ENCODE measurements around the gene KIF21A.

Gene KIF21A

DNA sequence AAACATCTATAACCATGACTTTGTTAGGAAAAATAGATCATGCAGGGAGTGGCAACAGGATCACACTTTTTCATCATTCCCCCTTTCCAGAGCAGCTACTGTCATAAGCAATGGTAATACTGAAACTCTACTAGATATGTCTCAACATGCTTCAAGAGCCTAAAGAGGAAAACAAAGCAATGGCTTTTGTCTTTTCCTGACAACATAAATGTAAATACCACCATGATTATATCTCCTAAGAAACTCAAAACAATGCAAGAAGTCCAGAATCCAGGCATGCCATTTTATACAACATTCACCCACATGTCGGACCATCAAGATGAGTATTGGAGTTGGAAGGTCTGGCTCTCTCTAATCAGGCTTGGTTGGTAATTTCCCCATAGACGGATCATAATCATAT lies 78.7 kb downstream of the KIF21A start:
- Mint-ChIP-seq H3K27me3 (no peaks in the 10 kb centered on the region), H3K4me3 (no peak overlapping the region), H3K4me1 (ENCODE audit: low read depth) (no peaks in the 10 kb centered on the region), H3K36me3 (ENCODE audit: low read depth) (no peaks in the 10 kb centered on the region), H3K27ac (no peak overlapping the region), H3K9me3 (no peaks in the 10 kb centered on the region)
- intact Hi-C loops (cut with micrococcal nuclease), result no loop called here

DNA sequence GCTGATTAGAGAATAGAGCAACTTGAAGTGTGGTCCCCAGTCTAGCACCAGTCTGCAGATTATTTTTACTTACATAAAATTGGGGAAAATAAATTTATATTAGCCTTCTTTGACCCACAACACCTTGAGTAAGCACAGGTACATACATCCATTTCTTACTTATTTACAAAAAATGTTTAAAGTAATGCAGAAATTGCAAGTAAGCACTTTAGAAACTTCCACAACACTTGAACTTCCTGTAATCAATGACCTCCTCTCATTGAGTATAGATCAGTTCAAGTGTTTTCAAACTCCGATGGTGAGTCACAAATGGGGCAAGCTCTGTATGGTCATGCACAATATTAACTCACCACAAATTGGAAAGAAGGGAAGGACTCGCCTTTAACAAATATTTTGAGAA lies 83.3 kb downstream of the KIF21A start:
- Mint-ChIP-seq H3K27me3 (no peaks in the 10 kb centered on the region), H3K27ac (no peak overlapping the region), H3K36me3 (ENCODE audit: low read depth) (no peaks in the 10 kb centered on the region), H3K4me3 (no peak overlapping the region), H3K4me1 (ENCODE audit: low read depth) (no peaks in the 10 kb centered on the region), H3K9me3 (no peaks in the 10 kb centered on the region)
- intact Hi-C loops (cut with micrococcal nuclease), result no loop called here

DNA sequence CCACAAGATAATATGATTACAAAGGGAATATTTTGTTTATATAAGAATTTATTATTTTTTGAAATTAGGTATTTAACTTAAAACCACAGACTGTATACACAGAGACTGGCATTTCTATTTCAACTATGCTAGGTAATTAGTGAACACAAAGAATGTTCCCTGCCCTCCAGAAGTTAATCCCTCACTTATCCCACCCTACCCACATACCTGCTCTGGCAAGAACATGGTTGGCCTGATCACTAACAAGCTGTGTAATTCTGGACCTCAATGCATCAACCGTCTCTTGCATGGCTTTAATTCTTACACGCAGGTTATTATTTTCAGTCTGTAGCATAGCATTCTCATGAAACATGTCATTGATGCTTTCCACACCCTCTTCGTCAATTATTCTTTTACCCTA lies 85.9 kb downstream of the KIF21A start:
- H3K4me3 Mint-ChIP-seq, result no peak overlapping the region
- H3K36me3 Mint-ChIP-seq (ENCODE audit: low read depth), result no peaks in the 10 kb centered on the region
- no peaks in the 10 kb centered on the region for H3K4me1 Mint-ChIP-seq (ENCODE audit: low read depth)
- H3K27ac Mint-ChIP-seq, result no peak overlapping the region
- no peaks in the 10 kb centered on the region for H3K27me3 Mint-ChIP-seq
- H3K9me3 Mint-ChIP-seq, result no peaks in the 10 kb centered on the region
- intact Hi-C loops (cut with micrococcal nuclease), result no loop called here

DNA sequence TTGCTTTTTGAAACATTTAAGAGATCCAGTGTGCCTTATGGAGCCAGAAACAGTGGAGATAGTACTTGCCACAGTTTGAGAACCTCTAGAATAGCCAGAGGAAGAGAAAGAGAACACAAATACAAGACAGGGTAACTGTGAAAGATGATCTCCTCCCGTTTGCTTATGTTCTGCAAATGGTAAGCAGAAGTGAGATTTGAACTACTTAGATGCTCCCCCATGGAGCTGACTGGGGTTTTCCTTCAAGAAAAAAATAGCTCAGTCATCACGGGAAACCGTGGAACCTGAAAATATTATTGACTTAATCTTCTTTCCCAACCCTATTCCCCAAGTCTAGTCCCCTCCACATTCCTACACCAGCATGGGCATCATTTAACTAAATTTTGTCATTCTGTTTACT lies 87.1 kb downstream of the KIF21A start:
- Mint-ChIP-seq H3K9me3 (no peaks in the 10 kb centered on the region), H3K36me3 (ENCODE audit: low read depth) (no peaks in the 10 kb centered on the region), H3K4me1 (ENCODE audit: low read depth) (no peaks in the 10 kb centered on the region), H3K27ac (no peak overlapping the region), H3K27me3 (no peaks in the 10 kb centered on the region), H3K4me3 (no peak overlapping the region)
- intact Hi-C loops (cut with micrococcal nuclease), result no loop called here

DNA sequence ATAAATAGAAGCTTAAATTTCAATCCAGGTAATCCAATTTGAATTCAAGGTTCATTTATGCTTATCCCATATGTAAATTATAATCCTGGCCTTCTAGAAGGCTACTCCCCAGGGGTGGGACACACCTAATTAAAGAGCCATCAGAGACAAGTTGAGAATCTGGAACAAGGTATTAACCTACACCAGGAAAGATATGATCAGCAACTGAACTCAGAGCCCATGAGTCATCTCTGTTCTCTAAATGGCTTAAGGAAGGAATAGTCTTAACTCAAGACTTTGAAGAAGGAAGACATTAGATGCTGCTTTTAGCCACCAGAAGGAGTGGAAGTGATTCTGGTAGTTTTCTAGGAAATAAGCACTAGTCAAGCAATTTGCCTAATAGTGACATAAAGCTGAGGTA lies 88.0 kb downstream of the KIF21A start:
- intact Hi-C loops (cut with micrococcal nuclease), result no loop called here
- Mint-ChIP-seq H3K27ac (no peak overlapping the region), H3K36me3 (ENCODE audit: low read depth) (no peaks in the 10 kb centered on the region), H3K4me3 (no peak overlapping the region), H3K4me1 (ENCODE audit: low read depth) (no peaks in the 10 kb centered on the region), H3K9me3 (no peaks in the 10 kb centered on the region), H3K27me3 (no peaks in the 10 kb centered on the region)

DNA sequence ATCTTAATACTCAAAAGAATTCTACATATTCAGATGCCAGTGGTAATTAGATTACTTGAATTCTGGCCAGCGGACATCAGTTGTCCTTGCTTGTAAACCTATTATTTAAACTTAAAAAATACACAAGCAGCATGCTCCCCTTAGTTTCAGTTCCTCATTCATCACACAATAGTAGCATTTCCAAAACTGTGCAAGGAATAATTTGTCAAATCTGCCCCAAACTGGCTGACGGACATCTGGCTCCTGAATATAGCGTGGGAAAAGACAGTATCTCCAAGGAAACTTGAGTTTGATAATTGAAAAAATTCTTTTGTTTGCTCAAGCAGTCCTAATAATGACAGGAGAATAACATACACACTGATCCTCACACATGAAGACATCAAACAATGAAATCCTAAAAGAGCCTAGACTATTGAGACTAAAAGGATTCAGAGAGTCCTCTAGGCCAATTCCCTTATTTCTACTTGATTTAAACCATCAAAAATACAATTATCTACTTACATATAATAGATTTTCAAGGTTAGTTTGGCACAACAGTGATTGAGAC lies 90.4 kb downstream of the KIF21A start:
- no peaks in the 10 kb centered on the region for H3K9me3 Mint-ChIP-seq
- H3K4me1 Mint-ChIP-seq (ENCODE audit: low read depth), result no peaks in the 10 kb centered on the region
- no peak overlapping the region for H3K4me3 Mint-ChIP-seq
- intact Hi-C loops (cut with micrococcal nuclease), result no loop called here
- no peaks in the 10 kb centered on the region for H3K27me3 Mint-ChIP-seq
- H3K36me3 Mint-ChIP-seq (ENCODE audit: low read depth), result no peaks in the 10 kb centered on the region
- H3K27ac Mint-ChIP-seq, result no peak overlapping the region

DNA sequence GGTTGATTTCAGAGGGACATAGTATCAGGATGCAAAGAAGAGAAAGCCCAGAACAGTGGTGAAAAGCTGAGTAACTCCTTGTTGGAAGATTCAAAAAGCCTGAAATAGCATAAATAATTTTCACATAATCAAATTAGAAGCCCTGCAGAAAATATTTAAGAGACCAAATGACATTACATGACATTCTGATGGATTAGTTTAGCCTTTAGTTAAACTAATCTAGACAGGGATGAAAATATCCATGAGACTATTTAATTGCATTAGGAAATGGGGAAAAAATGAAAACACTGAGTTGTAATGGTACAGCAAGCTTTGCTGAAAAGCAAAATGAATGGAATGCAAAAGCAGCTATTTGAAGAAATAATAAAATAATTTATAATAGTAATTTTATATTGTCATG lies 91.8 kb downstream of the KIF21A start:
- H3K4me3 Mint-ChIP-seq, result no peak overlapping the region
- H3K27me3 Mint-ChIP-seq, result no peaks in the 10 kb centered on the region
- no peaks in the 10 kb centered on the region for H3K9me3 Mint-ChIP-seq
- intact Hi-C loops (cut with micrococcal nuclease), result no loop called here
- H3K27ac Mint-ChIP-seq, result no peak overlapping the region
- no peaks in the 10 kb centered on the region for H3K36me3 Mint-ChIP-seq (ENCODE audit: low read depth)
- H3K4me1 Mint-ChIP-seq (ENCODE audit: low read depth), result no peaks in the 10 kb centered on the region

DNA sequence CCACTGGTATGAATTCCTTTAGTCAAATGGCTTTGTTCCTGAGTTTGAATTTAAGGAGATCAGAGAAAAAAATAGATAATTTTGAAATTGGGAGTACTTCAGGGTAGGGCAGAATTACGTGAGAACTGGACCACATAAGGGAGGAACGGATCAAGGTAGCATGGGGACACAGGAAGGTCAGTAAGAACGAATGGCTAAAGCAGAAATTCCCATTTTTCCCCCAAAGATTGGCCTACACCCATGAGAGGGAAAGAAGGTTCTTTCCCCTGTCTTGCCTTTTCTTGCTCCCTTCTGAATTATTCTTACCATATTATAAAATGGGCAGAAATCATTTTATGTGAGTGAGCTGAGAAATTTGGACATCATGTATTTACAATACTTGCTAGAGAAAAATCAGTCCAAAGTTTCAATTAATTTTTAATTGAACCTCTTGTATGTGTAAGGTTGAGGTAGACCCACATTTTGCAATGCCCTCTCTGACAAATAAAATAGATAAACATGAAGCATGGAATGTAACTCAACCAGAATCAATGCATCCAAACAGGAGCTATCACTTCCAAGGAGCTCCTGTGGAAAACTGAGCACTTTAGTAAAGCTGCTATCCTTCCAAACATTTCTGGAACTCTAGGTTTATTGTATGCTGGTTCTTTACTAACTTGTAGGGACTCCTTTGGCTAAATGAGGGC lies 93.8 kb downstream of the KIF21A start:
- Mint-ChIP-seq H3K4me3 (no peak overlapping the region), H3K9me3 (no peaks in the 10 kb centered on the region), H3K27ac (no peak overlapping the region), H3K4me1 (ENCODE audit: low read depth) (no peaks in the 10 kb centered on the region), H3K36me3 (ENCODE audit: low read depth) (no peaks in the 10 kb centered on the region), H3K27me3 (no peaks in the 10 kb centered on the region)
- intact Hi-C loops (cut with micrococcal nuclease), result no loop called here

DNA sequence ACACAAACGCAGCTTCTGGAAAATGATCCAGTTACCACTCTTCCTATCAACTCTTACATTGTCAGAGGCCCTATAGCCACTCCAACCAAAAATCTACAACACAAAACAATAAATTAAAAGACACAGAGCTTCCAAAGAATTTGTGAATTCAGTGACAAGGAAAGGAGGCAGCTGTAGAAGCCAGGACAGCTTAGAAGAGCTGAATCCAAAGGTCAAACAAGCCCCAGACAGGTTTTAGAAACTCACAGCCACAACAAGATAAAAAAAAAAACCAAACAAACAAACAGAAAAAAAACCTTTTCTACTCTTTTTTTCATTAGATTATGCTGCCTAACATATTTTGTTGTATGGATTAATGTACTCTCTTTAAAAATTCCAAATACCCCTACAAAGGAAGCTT lies 94.4 kb downstream of the KIF21A start:
- H3K4me3 Mint-ChIP-seq, result no peak overlapping the region
- H3K27me3 Mint-ChIP-seq, result no peaks in the 10 kb centered on the region
- no peaks in the 10 kb centered on the region for H3K4me1 Mint-ChIP-seq (ENCODE audit: low read depth)
- H3K27ac Mint-ChIP-seq, result no peak overlapping the region
- no peaks in the 10 kb centered on the region for H3K9me3 Mint-ChIP-seq
- no peaks in the 10 kb centered on the region for H3K36me3 Mint-ChIP-seq (ENCODE audit: low read depth)
- intact Hi-C loops (cut with micrococcal nuclease), result no loop called here

DNA sequence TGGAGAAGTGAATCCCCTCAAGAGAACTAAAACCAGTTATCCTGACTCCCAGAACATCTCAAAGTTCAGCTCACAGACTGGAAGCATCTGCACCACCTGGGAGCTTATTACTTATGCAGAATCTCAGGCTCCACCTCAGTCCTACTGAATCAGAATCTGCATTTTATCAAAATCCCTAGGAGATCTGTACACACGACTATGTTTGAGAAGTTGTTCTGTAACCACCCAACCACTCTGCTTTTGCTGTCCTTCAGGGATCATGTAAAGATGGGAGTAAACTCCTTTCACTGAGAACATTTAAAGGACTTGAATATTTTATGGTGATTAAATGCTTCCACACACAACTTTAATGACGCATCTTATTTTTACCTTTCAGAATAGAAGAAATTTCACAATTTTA lies 98.0 kb downstream of the KIF21A start:
- no peak overlapping the region for H3K4me3 Mint-ChIP-seq
- no peak overlapping the region for H3K27ac Mint-ChIP-seq
- no peaks in the 10 kb centered on the region for H3K27me3 Mint-ChIP-seq
- intact Hi-C loops (cut with micrococcal nuclease), result no loop called here
- H3K9me3 Mint-ChIP-seq, result no peaks in the 10 kb centered on the region
- H3K36me3 Mint-ChIP-seq (ENCODE audit: low read depth), result no peaks in the 10 kb centered on the region
- no peaks in the 10 kb centered on the region for H3K4me1 Mint-ChIP-seq (ENCODE audit: low read depth)

DNA sequence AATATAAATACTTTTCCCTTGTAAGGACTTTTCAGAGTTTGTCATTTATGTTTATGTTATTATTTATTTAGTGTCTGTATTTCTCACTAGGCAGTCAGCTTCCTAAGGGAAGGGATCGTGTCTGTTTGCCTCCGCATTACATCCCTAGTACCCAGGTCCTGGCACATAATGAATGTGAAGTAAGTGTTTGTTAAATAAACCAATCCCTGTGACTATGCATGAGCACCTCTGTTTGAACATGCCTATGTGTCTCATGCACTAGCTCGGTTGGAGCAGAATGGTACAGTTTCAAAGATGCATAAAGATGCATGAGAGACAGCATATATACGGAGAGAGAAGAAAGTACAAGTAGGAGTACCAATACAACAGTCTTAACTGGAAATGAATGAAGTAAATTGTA lies 99.3 kb downstream of the KIF21A start:
- no peaks in the 10 kb centered on the region for H3K9me3 Mint-ChIP-seq
- no peak overlapping the region for H3K4me3 Mint-ChIP-seq
- intact Hi-C loops (cut with micrococcal nuclease), result no loop called here
- H3K27ac Mint-ChIP-seq, result no peak overlapping the region
- no peaks in the 10 kb centered on the region for H3K36me3 Mint-ChIP-seq (ENCODE audit: low read depth)
- H3K4me1 Mint-ChIP-seq (ENCODE audit: low read depth), result no peaks in the 10 kb centered on the region
- no peaks in the 10 kb centered on the region for H3K27me3 Mint-ChIP-seq

DNA sequence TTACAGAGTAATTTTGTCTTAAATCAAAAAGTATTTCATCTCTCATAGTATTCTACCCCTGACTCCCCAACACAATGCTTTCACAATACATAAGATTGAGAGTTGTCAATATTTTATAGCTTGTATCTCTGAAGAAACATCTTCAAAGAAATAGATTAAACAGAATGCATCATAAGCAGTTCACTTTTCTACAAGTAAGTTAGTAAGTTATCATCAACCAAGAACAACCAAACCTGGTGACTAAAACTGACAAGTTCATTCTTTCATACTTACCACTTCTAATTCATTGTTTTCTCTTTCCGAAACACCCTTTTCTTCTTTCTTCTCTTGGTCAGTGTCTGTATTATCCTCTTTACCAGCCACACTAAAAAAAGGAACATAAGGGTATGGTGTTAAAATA lies 101.2 kb downstream of the KIF21A start:
- Mint-ChIP-seq H3K4me3 (no peak overlapping the region), H3K27me3 (no peaks in the 10 kb centered on the region)
- intact Hi-C loops (cut with micrococcal nuclease), result no loop called here

DNA sequence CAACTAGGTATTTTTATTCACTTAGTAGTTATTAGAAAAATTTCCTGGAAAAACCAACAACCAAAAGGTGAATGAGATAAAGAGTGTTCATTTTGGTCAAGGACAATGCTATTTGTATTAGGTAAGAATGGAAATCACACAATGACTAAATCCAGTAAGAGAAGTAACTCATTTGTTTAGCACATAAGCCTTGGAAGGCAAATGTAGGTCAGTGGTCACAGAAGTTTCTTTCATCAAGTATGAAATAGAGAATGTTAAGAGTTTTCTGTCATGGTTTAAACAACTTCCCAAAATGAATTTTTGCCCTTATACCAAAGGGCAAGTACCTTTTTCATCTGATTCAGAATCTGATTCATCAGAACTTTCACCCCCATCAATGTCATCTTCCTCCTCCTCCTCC lies 101.7 kb downstream of the KIF21A start:
- intact Hi-C loops (cut with micrococcal nuclease), result no loop called here
- Mint-ChIP-seq H3K36me3 (ENCODE audit: low read depth) (no peaks in the 10 kb centered on the region), H3K4me3 (no peak overlapping the region), H3K27me3 (no peaks in the 10 kb centered on the region), H3K27ac (no peak overlapping the region), H3K9me3 (no peaks in the 10 kb centered on the region), H3K4me1 (ENCODE audit: low read depth) (no peaks in the 10 kb centered on the region)

More for the DNA sequence above, 101.2 kb downstream of the KIF21A start:
- Mint-ChIP-seq H3K4me1 (ENCODE audit: low read depth) (no peaks in the 10 kb centered on the region), H3K27ac (no peak overlapping the region), H3K36me3 (ENCODE audit: low read depth) (no peaks in the 10 kb centered on the region), H3K9me3 (no peaks in the 10 kb centered on the region)

DNA sequence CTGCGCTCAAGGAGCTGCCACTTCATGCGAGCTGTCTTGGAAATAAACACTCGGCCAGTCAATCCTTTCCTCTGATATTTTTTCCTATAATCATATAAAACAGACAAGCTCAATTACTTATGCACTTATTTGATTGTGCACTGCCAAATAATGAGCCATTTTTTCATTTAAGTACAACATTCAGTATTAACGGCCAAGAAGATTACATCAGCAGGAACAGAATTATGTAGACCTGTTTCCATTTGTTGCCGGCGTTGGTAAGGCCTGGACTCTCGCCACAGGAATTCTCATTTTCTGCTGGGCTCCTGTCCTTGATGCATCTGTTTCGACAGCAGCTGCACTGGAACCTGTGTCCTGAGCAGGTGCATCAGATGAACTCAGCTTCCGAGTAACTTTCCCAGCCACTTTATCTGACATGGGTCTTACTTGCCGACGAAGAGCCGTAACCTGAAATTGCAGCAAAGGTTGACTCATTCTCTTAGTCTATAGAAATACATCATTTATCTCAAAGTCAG lies 110.2 kb downstream of the KIF21A start:
- H3K9me3 Mint-ChIP-seq, result no peaks in the 10 kb centered on the region
- intact Hi-C loops (cut with micrococcal nuclease), result no loop called here
- no peaks in the 10 kb centered on the region for H3K27me3 Mint-ChIP-seq
- no peak overlapping the region for H3K4me3 Mint-ChIP-seq
- H3K4me1 Mint-ChIP-seq (ENCODE audit: low read depth), result no peaks in the 10 kb centered on the region
- H3K27ac Mint-ChIP-seq, result no peak overlapping the region
- H3K36me3 Mint-ChIP-seq (ENCODE audit: low read depth), result no peaks in the 10 kb centered on the region
